HG03439 (cell line): Measurements from ENCODE around the gene OR52K2.
"Not testable (repeated sequence)": the region's sequence is repeated elsewhere in the genome, so short reads cannot be mapped to it uniquely, and the experiment has no call there.

Experiments used
- ATAC-seq: cut with Tn5 transposase; IDR thresholded peaks from one replicate; pipeline ENCODE4 v1.9.1; 2021; ENCODE audit warnings: mild to moderate bottlenecking, moderate library complexity; ENCODE audit not compliant: unreplicated experiment

The OR52K2 gene

DNA sequence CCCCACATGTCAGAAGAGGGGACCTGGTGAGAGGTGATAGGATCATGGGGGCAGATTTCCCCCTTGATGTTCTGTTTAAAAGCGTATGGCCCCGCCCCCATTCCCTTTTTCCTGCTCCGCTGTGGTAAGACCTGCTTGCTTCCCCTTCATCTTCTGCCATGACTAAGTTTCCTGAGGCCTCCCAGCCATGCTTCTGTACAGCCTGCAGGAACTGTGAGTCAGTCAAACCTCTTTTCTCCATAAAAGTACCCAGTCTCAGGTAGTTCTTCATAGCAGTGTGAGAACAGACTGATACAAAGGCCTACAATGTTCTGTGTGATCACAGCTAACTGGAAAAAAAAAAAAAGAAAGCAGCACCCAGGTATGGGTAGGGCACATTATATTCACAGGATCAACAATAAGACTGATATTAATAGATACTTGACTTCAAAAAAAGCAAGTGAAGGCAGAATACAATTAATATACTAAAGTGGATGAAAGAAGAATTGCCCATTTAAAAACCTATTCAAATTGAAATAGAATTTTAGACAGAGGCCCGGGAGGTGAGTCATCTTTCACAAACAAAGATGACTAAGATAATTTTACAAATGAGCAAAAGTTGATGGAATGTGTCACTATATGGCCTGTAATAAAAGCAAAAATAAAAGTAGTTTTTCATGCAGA is 31.6 kb downstream of the OR52K2 start:
- no peak for ATAC-seq

DNA sequence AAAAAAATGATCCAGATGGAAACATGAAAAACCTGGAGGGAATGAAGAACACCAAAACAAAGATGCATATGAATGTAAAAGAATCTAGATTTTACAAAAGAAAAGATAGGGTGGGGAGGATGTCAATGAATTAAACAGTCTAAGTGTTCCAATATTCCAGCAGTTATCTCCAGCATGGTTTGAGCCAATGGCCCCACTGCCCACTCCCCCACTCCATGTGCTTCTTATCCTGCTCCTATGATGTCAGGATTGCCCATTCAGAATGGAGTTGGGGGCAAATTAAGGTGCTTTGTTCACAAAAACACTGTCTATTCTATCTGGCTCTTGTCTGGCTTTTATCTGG is 32.1 kb downstream of the OR52K2 start:
- ATAC-seq, result no peak

DNA sequence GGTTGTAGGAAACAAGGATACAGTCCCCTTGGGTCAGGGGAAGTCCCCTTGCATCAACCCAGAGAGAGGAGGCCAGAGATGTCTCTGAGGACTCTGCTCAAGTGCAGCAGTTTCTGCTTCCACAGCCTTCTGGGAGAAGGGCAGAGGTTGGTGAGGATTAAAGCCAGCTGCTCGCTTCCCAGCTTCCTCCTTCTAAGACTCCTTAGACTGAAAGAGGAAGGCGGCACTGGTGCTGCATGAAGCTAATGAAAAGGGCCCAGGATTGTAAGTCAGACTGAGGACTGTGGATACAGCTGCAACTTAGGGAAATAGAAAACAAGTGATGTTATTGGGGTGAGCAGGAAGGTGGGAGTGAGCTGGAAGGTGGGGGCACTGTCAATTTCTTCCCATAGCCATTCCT is 33.4 kb downstream of the OR52K2 start, which contains the start of gene OR52K1:
OR52K1 (plus strand) TSS at position 202 of the 400 bp plus-strand sequence. CDS start 6,255 bp downstream, outside the sequence.
- no peak for ATAC-seq

DNA sequence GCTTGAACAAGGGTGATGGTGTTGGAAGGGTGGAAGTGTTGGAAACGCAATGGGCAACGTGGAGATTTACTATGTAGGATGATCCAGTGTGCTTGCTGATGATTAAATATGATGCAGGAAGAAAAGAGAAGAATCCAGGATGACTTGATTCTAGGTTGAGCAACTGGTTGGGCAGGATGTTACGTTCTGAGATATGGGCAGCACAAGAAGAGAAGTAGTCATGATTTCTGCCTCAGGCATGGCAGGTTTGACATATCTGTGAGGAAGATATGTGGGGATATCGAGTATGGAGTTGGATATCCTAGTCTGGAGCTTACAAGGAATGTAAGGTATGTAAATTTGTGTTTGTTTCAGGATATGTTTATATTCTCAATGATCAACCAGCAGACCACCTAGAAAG is 35.2 kb downstream of the OR52K2 start:
- no peak for ATAC-seq

- not testable (repeated sequence) for ATAC-seq
These were observed 42.3 kb downstream of the OR52K2 start for GRCh38 chr11:4491405-4491804.

GRCh38 chr11:4491878-4492606 is 42.9 kb downstream of the OR52K2 start:
- no peak for ATAC-seq

GRCh38 chr11:4493480-4493818 is 44.4 kb downstream of the OR52K2 start:
- ATAC-seq, result no peak

DNA sequence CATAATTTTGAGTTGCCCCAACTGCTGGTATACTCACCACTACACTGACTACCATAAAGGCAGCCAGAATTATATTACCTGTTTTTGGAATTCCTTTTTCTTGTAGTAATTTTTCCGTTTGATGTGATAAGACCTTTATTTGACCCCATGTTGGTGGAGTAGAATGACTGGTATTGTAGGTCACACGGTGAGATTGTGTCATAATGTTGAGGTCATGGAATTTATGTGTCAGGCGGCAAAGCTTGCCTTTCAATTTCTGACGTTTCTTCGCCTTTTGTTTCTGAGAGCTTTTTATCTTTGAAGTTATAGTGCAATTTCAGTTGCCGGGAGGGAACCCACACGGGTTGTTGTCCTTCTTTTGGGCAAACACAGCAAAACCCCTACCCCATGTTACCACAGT is 46.4 kb downstream of the OR52K2 start:
- ATAC-seq, result no peak

DNA sequence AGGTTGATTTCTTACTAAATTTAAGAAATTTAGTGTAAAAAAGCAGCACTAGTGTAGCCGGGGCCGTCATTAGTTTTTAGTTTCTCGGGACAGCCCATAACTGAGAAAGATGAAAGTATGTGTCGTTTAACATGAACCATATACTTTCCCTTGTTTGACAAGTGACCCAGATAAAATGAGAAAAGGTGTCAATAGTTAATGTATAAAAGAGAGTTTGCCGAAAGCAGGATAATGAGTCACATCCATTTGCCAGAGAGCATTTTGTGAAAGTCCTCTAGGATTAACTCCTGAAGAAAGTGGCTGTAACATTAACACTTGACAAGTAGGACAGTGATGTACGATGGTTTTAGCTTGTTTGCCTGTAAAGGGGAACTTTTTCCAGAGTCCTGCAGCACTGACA is 46.9 kb downstream of the OR52K2 start:
- ATAC-seq, result no peak

GRCh38 chr11:4496557-4497248 is 47.6 kb downstream of the OR52K2 start:
- ATAC-seq, result no peak
